Keratinocyte (primary cell): ENCODE measurements around the gene CAP2. TPM values are rescaled to one million over a fixed set of nuclear protein-coding genes. Genes with fewer than 3 reads are reported as not detected.

Experiments
- DNase-seq: peaks from one replicate; pipeline ENCODE4 v3.0.0-alpha.2; 2011; ENCODE audit warnings: low read depth, missing footprints, low spot score
- FAIRE-seq: peaks from 2 replicates; lab custom pipeline; 2011; peaks lifted over from hg19 to GRCh38; lab: Jason Lieb, UNC
- H2AFZ ChIP-seq: 2 replicates; pipeline ENCODE4 v1.6.0; 2012; ENCODE audit warnings: low read length, control low read depth, inconsistent platforms; ENCODE audit not compliant: control insufficient read depth
- H3K27ac ChIP-seq: 2 replicates; pipeline ENCODE4 v1.5.1; 2011; ENCODE audit warnings: low read length; ENCODE audit not compliant: control insufficient read depth, insufficient read depth
- H3K27me3 ChIP-seq: 3 replicates; pipeline ENCODE4 v1.6.0; 2011; ENCODE audit warnings: low read length; ENCODE audit not compliant: control insufficient read depth, insufficient read depth; ENCODE audit errors: extremely low read depth
- H3K36me3 ChIP-seq, 2 experiments: 2 replicates in 1 of 2; 3 replicates in 1 of 2; pipeline ENCODE4 v1.5.1; 2011; ENCODE audit warnings: low read length in 2 of 2, mild to moderate bottlenecking in 1 of 2; ENCODE audit not compliant: control insufficient read depth in 2 of 2, insufficient read depth in 2 of 2; ENCODE audit errors: extremely low read depth in 1 of 2
- H3K4me1 ChIP-seq: 3 replicates; pipeline ENCODE4 v1.5.1; 2011; ENCODE audit warnings: low read length; ENCODE audit not compliant: control insufficient read depth, insufficient read depth; ENCODE audit errors: extremely low read depth
- H3K4me2 ChIP-seq: 3 replicates; pipeline ENCODE4 v1.6.0; 2011; ENCODE audit warnings: low read depth, low read length; ENCODE audit not compliant: control insufficient read depth, insufficient read depth; ENCODE audit errors: extremely low read depth
- H3K4me3 ChIP-seq, 3 experiments: fragments of 200-600 bp in 1 of 3; sonication (generic) in 1 of 3; 2 replicates in 2 of 3; 3 replicates in 1 of 3; pipeline ENCODE4 v1.5.1; 2011 to 2016; ENCODE audit warnings: low read length in 3 of 3, mild to moderate bottlenecking in 3 of 3, control low read depth in 2 of 3, inconsistent platforms in 1 of 3, low read depth in 1 of 3, mixed read lengths in 1 of 3, mixed run types in 1 of 3, moderate library complexity in 1 of 3; ENCODE audit not compliant: control insufficient read depth in 2 of 3, insufficient read depth in 2 of 3; ENCODE audit errors: extremely low read depth in 1 of 3
- H3K79me2 ChIP-seq: 2 replicates; pipeline ENCODE4 v1.6.0; 2012; ENCODE audit warnings: low read length; ENCODE audit not compliant: control insufficient read depth, insufficient read depth
- H3K9ac ChIP-seq: 3 replicates; pipeline ENCODE4 v1.6.0; 2011; ENCODE audit warnings: low read length; ENCODE audit not compliant: control insufficient read depth, insufficient read depth; ENCODE audit errors: extremely low read depth
- H3K9me1 ChIP-seq: 3 replicates; pipeline ENCODE4 v1.6.0; 2011; ENCODE audit warnings: low read length; ENCODE audit not compliant: control insufficient read depth, insufficient read depth; ENCODE audit errors: extremely low read depth
- H3K9me3 ChIP-seq: 2 replicates; pipeline ENCODE4 v1.5.1; 2012; ENCODE audit warnings: low read depth, low read length; ENCODE audit not compliant: control insufficient read depth
- H4K20me1 ChIP-seq: 3 replicates; pipeline ENCODE4 v1.6.0; 2011; ENCODE audit warnings: low read length; ENCODE audit not compliant: control insufficient read depth, insufficient read depth; ENCODE audit errors: extremely low read depth
- EZH2 ChIP-seq: IDR thresholded peaks from one replicate; pipeline ENCODE4 v1.6.1; 2012; ENCODE audit warnings: inconsistent platforms, mild to moderate bottlenecking, low read length, moderate library complexity
- dilution Hi-C: fragments of 300-500 bp; cut with MboI; formaldehyde crosslinking; loops from one replicate; pipeline ENCODE4 v1.7.0; 2020; ENCODE audit warnings: low sequenced_read_pairs; ENCODE audit not compliant: extremely low pct_ligation_motif_present
- polyA plus RNA-seq, 5 experiments: library from polyadenylated mRNA; depleted of rRNA in 3 of 5; stranded (reverse) in 3 of 5; stranded (forward) in 1 of 5; unstranded in 1 of 5; fragments of >200 nt; gene quantifications; 1 replicate in 1 of 5; 2 replicates in 3 of 5; 3 replicates in 1 of 5; pipeline versions ENCODE4 v1.2.1 to v1.2.3, GENCODE V29; 2011 to 2012; ENCODE audit warnings: missing spikeins in 2 of 5, low read depth in 1 of 5, low replicate concordance in 1 of 5
- TF ChIP-seq, protein P1 (sequence below), 3 experiments: IDR thresholded peaks in 1 of 3; conservative IDR thresholded peaks in 1 of 3; optimal IDR thresholded peaks in 1 of 3; 2 replicates in 2 of 3; 3 replicates in 1 of 3; pipeline versions ENCODE3 to v1.5.1; 2011; ENCODE audit warnings: low read length in 3 of 3, mild to moderate bottlenecking in 3 of 3, moderate library complexity in 2 of 3, control low read depth in 1 of 3, inconsistent platforms in 1 of 3; ENCODE audit not compliant: insufficient read depth in 2 of 3; ENCODE audit errors: extremely low read depth in 1 of 3

The CAP2 gene
- polyA plus RNA-seq, 1 donor (not counting 4 experiments of a cell fraction or from before 2014, with no cell fraction given), result 12.1 TPM

DNA sequence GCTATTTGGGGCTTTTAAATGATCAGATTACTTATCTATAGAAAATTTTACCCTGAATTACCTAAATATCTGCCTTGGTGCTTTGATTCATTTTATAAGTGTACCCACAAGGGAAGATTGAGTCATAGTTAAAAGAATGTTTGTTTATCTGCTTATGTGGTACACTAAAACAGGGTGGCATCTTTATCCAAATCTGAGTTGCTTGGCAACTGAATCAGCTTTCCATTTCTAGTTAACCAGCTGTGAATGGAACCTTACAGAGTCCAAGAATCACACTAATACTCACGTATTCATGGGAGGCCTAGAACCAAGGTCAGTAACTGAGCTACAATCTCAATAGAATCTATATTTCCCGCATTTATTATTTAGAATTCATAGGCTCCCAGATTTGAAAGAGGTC lies 44.0 kb upstream of the CAP2 start:
- Histone ChIP-seq H3K36me3 (no peaks in the 10 kb centered on the region), H3K9me1 (no peaks in the 10 kb centered on the region), H3K9ac (no peak overlapping the region), H3K4me1 (no peaks in the 10 kb centered on the region), H3K4me2 (no peak overlapping the region), H3K4me3 (no peak overlapping the region), H2AFZ (no peak overlapping the region), H3K27me3 (no peaks in the 10 kb centered on the region), H4K20me1 (no peaks in the 10 kb centered on the region), H3K27ac (no peak overlapping the region), H3K9me3 (no peaks in the 10 kb centered on the region), H3K79me2 (no peaks in the 10 kb centered on the region)
- FAIRE-seq, result no peak
- dilution Hi-C loops, result no loop called here
- TF ChIP-seq, protein P1, sequence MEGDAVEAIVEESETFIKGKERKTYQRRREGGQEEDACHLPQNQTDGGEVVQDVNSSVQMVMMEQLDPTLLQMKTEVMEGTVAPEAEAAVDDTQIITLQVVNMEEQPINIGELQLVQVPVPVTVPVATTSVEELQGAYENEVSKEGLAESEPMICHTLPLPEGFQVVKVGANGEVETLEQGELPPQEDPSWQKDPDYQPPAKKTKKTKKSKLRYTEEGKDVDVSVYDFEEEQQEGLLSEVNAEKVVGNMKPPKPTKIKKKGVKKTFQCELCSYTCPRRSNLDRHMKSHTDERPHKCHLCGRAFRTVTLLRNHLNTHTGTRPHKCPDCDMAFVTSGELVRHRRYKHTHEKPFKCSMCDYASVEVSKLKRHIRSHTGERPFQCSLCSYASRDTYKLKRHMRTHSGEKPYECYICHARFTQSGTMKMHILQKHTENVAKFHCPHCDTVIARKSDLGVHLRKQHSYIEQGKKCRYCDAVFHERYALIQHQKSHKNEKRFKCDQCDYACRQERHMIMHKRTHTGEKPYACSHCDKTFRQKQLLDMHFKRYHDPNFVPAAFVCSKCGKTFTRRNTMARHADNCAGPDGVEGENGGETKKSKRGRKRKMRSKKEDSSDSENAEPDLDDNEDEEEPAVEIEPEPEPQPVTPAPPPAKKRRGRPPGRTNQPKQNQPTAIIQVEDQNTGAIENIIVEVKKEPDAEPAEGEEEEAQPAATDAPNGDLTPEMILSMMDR (optimal IDR thresholded peaks at IDR 0.05 in 1 of 3, IDR thresholded peaks at IDR 0.05 in 1 of 3, conservative IDR thresholded peaks at IDR 0.05 in 1 of 3; ENCODE audit: extremely low read depth in 1 of 3, insufficient read depth in 2 of 3, low read length in 3 of 3), result no peak
- no peak for TF ChIP-seq EZH2
- no peak for DNase-seq

DNA sequence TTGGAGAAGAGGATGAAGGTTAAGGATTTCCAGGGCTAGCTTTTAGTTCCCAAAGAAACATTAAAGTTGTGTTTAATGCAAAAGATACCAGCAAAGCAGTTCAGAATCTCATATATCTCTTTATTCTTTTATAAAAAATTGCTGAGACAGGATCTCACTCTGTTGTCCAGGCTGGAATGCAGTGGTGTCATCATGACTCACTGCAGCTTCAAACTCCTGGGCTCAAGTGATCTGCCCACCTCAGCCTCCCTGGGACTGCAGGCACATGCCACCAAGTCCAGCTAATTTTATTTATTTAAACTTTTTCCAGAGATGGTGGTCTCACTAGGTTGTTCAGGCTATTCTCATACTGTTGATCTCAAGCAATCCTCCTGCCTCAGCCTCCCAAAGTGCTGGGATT lies 41.1 kb upstream of the CAP2 start:
- Histone ChIP-seq H3K79me2 (no peaks in the 10 kb centered on the region), H3K27ac (no peak overlapping the region), H3K4me2 (no peak overlapping the region), H3K9me1 (no peaks in the 10 kb centered on the region), H3K4me1 (no peaks in the 10 kb centered on the region), H3K27me3 (peaks cover 3% of the 10 kb centered on the region), H2AFZ (no peak overlapping the region), H3K4me3 (no peak overlapping the region), H4K20me1 (no peaks in the 10 kb centered on the region), H3K9ac (no peak overlapping the region), H3K36me3 (no peaks in the 10 kb centered on the region), H3K9me3 (no peaks in the 10 kb centered on the region)
- dilution Hi-C loops, result no loop called here
- FAIRE-seq (no peak), DNase-seq (no peak)
- TF ChIP-seq, protein P1 (optimal IDR thresholded peaks at IDR 0.05 in 1 of 3, IDR thresholded peaks at IDR 0.05 in 1 of 3, conservative IDR thresholded peaks at IDR 0.05 in 1 of 3; ENCODE audit: extremely low read depth in 1 of 3, insufficient read depth in 2 of 3, low read length in 3 of 3), result no peak
- TF ChIP-seq EZH2, result no peak
